GM21447 (cell line): Measurements from ENCODE around the gene DPM2.
A peak's percentile ranks its signal among the peaks of the same experiment; 100 is the strongest.

Source experiments
- ATAC-seq: cut with Tn5 transposase; IDR thresholded peaks from one replicate; pipeline ENCODE4 v1.9.1; 2021; ENCODE audit not compliant: unreplicated experiment

The DPM2 gene

GRCh38 chr9:127973169-127974000 is 35.7 kb upstream of the DPM2 start:
- no peak for ATAC-seq

- ATAC-seq, result no peak
Measured at GRCh38 chr9:127972236-127972871, 34.7 kb upstream of the DPM2 start.

GRCh38 chr9:127971357-127972235 is 33.9 kb upstream of the DPM2 start:
- no peak for ATAC-seq

- ATAC-seq, result peak; percentile 81
Measured at GRCh38 chr9:127970401-127971313, 33.0 kb upstream of the DPM2 start.

- ATAC-seq, result no peak
Measured at GRCh38 chr9:127968700-127969383, 31.2 kb upstream of the DPM2 start.

- no peak for ATAC-seq
Measured at GRCh38 chr9:127968042-127968441, 30.4 kb upstream of the DPM2 start.

GRCh38 chr9:127967151-127967809 is 29.6 kb upstream of the DPM2 start:
- ATAC-seq, result no peak

GRCh38 chr9:127966416-127967150 is 28.9 kb upstream of the DPM2 start:
- ATAC-seq, result no peak

GRCh38 chr9:127965953-127966352 is 28.3 kb upstream of the DPM2 start:
- no peak for ATAC-seq

- no peak for ATAC-seq
Measured at GRCh38 chr9:127963359-127964064, 25.9 kb upstream of the DPM2 start.

- no peak for ATAC-seq
Measured at GRCh38 chr9:127963041-127963358, 25.3 kb upstream of the DPM2 start.

- no peak for ATAC-seq
Measured at GRCh38 chr9:127962278-127962677, 24.6 kb upstream of the DPM2 start.

GRCh38 chr9:127961613-127962155 is 24.0 kb upstream of the DPM2 start:
- ATAC-seq, result no peak

GRCh38 chr9:127961155-127961490 is 23.5 kb upstream of the DPM2 start:
- ATAC-seq, result no peak

GRCh38 chr9:127960410-127961154 is 22.9 kb upstream of the DPM2 start:
- no peak for ATAC-seq

- ATAC-seq, result no peak
Measured at GRCh38 chr9:127959841-127960409, 22.3 kb upstream of the DPM2 start.

- ATAC-seq, result no peak
Measured at GRCh38 chr9:127959398-127959797, 21.7 kb upstream of the DPM2 start.
